ENCODE measurements around the gene CBFA2T2.

The CBFA2T2 gene

DNA sequence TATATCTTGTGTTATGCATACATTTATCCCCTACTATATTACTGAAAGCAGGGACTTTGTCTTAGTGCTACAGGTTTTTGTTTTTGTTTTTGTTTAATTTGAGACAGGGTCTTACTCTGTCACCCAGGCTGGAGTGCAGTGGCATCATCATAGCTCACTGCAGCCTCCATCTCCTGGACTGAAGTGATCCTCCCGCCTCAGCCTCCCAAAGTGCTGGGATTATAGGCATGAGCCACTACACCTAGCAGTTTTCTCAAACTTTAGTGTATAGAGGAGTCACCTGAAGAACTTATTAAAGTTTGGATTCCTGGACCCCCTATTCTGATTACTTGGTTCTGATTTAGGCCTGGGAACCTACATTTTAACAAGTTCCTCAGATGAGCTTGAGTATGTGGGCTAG, 51.9 kb downstream of the CBFA2T2 start:
- Histone ChIP-seq H3K36me3 (ENCODE audit: control insufficient read depth, insufficient read depth, low read length) (no peaks in the 10 kb centered on the region), H3K9me3 (ENCODE audit: control insufficient read depth, low read length) (no peaks in the 10 kb centered on the region), H3K27me3 (replicated peaks; ENCODE audit: control insufficient read depth, insufficient read depth, low read length, poor library complexity, severe bottlenecking) (no peaks in the 10 kb centered on the region), H3K27ac (ENCODE audit: insufficient read depth, low read length, poor library complexity, severe bottlenecking) (no peak overlapping the region), H3K4me1 (ENCODE audit: control insufficient read depth, insufficient read depth, low read length, poor library complexity, severe bottlenecking) (no peaks in the 10 kb centered on the region), H3K4me3 (ENCODE audit: insufficient read depth, low read depth, low read length, poor library complexity, severe bottlenecking) (no peak overlapping the region)
- no peak for DNase-seq

DNA sequence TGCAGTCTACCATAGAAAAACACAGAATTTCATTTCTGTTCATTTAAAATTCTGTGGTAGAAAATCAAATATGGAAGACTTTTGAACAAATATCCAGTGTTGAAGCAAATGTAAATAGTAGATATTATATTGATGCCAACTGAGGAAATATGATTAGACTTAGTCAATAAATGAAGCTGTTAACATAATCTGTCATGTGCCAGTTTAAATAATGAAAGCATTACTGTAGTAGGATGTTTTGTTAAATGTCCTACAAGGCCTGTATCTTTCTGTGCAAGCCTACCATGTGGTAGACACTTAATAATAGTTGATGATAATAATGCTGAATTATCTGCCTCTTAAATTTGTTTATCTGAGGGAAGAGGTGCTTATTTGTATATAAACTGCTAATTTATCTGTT, 55.9 kb downstream of the CBFA2T2 start:
- H3K27ac ChIP-seq (ENCODE audit: insufficient read depth, low read length, poor library complexity, severe bottlenecking): no peak overlapping the region
- H3K27me3 ChIP-seq (replicated peaks; ENCODE audit: control insufficient read depth, insufficient read depth, low read length, poor library complexity, severe bottlenecking): no peaks in the 10 kb centered on the region
- H3K36me3 ChIP-seq (ENCODE audit: control insufficient read depth, insufficient read depth, low read length): no peaks in the 10 kb centered on the region
- no peaks in the 10 kb centered on the region for H3K4me1 ChIP-seq (ENCODE audit: control insufficient read depth, insufficient read depth, low read length, poor library complexity, severe bottlenecking)
- H3K9me3 ChIP-seq (ENCODE audit: control insufficient read depth, low read length): no peaks in the 10 kb centered on the region
- DNase-seq: no peak
- H3K4me3 ChIP-seq (ENCODE audit: insufficient read depth, low read depth, low read length, poor library complexity, severe bottlenecking): no peak overlapping the region

DNA sequence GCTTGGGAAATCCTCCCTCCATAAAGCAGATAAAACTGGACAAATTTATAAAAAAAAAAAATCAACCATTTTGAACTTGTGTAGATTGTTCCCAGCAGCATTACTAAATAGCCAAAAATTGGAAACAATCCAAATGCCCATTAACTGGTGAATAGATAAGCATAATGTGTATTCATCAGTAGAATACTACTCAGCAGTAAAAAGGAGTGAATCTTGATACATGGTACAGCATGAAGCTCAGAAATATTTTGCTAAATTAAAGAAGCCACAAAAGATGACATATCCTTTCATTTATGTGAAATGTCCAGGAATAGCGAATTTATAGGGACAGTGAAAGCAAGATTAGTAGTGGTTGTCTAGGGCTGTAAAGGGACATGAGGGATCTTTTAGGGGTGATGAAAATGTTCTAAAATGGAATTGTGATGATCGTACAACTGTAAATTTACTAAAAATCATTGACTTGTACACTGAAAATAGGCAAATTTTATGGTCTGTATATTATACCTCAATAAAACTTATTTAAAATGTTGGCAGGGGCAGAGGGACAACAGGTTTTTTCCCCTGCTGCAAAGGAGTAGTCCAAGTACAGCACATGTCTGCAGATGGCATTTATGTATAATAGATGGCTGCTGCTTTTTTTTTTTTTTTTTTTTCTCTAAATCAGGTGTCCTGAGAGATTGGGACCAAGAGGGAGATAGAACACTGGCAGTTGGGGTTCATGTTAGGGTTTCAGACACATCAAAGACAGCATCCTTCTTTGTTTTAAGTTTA, 59.5 kb downstream of the CBFA2T2 start:
- Histone ChIP-seq H3K27ac (ENCODE audit: insufficient read depth, low read length, poor library complexity, severe bottlenecking) (no peak overlapping the region), H3K27me3 (replicated peaks; ENCODE audit: control insufficient read depth, insufficient read depth, low read length, poor library complexity, severe bottlenecking) (no peaks in the 10 kb centered on the region), H3K9me3 (ENCODE audit: control insufficient read depth, low read length) (no peaks in the 10 kb centered on the region), H3K4me1 (ENCODE audit: control insufficient read depth, insufficient read depth, low read length, poor library complexity, severe bottlenecking) (peaks cover 5% of the 10 kb centered on the region), H3K36me3 (ENCODE audit: control insufficient read depth, insufficient read depth, low read length) (no peaks in the 10 kb centered on the region), H3K4me3 (ENCODE audit: insufficient read depth, low read depth, low read length, poor library complexity, severe bottlenecking) (no peak overlapping the region)
- DNase-seq: no peak

DNA sequence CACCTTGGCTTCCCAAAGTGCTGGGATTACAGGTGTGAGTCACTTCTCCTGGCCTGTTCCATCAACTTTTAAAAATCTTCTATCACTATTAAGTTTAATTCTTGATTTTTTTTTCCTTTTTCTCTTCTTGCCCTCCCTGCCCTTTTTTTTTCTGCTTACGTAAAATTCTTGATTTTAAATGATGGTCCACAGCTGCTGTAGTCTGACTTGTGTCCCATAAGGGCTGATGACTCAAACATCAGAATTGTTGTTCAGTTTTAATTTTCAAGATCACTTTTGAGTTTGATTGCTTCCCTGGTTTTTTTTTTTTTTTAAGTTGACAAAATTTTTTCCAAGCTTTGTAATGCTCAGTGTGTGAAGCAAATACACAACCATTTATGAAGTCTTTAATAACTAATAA, 61.9 kb downstream of the CBFA2T2 start:
- H3K36me3 ChIP-seq (ENCODE audit: control insufficient read depth, insufficient read depth, low read length): no peaks in the 10 kb centered on the region
- DNase-seq: no peak
- H3K4me3 ChIP-seq (ENCODE audit: insufficient read depth, low read depth, low read length, poor library complexity, severe bottlenecking): no peak overlapping the region
- no peaks in the 10 kb centered on the region for H3K9me3 ChIP-seq (ENCODE audit: control insufficient read depth, low read length)
- no peaks in the 10 kb centered on the region for H3K27me3 ChIP-seq (replicated peaks; ENCODE audit: control insufficient read depth, insufficient read depth, low read length, poor library complexity, severe bottlenecking)
- peaks cover 13% of the 10 kb centered on the region for H3K4me1 ChIP-seq (ENCODE audit: control insufficient read depth, insufficient read depth, low read length, poor library complexity, severe bottlenecking)
- H3K27ac ChIP-seq (ENCODE audit: insufficient read depth, low read length, poor library complexity, severe bottlenecking): no peak overlapping the region

DNA sequence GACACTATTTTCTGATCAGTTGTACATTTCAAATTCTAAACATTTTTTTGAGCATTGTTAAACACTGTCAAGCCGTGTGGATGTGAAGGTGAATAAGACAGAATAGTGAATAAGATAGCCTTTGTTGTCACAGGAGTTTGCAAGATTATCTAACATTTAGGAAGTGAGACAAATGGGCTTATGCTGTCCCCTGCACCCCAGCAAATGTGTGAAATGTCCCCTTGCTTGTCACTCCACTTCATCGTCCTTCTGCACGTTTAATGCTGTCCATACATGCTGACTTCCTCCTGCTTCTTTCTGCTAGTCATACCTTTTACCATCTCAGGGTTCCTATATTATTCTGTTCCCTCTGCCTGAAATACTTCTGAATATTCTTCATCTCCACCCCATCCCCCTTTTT, 62.6 kb downstream of the CBFA2T2 start:
- Histone ChIP-seq H3K4me3 (ENCODE audit: insufficient read depth, low read depth, low read length, poor library complexity, severe bottlenecking) (no peak overlapping the region), H3K9me3 (ENCODE audit: control insufficient read depth, low read length) (no peaks in the 10 kb centered on the region), H3K27me3 (replicated peaks; ENCODE audit: control insufficient read depth, insufficient read depth, low read length, poor library complexity, severe bottlenecking) (no peaks in the 10 kb centered on the region), H3K36me3 (ENCODE audit: control insufficient read depth, insufficient read depth, low read length) (no peaks in the 10 kb centered on the region), H3K4me1 (ENCODE audit: control insufficient read depth, insufficient read depth, low read length, poor library complexity, severe bottlenecking) (peaks cover 13% of the 10 kb centered on the region), H3K27ac (ENCODE audit: insufficient read depth, low read length, poor library complexity, severe bottlenecking) (no peak overlapping the region)
- no peak for DNase-seq

DNA sequence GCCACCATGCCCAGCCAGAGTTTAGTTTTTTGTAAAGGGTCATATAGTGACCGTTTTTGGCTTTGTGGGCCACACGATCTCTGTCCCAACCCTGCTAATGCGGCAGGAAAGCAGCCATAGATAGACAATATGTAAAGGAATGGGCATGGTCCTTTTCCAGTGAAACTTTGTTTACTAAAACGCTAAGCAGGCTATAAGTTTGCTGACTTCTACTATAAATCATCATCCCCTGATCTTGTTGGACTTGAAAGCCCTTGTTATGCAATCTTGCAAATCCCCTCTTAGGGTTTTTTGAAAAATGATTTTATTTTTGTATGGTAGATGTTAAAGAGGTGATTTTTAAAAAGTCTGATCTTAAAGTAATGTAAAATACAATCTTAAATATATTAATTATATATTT, 63.6 kb downstream of the CBFA2T2 start:
- peak overlapping the region; percentile 13 for H3K27ac ChIP-seq (ENCODE audit: insufficient read depth, low read length, poor library complexity, severe bottlenecking)

DNA sequence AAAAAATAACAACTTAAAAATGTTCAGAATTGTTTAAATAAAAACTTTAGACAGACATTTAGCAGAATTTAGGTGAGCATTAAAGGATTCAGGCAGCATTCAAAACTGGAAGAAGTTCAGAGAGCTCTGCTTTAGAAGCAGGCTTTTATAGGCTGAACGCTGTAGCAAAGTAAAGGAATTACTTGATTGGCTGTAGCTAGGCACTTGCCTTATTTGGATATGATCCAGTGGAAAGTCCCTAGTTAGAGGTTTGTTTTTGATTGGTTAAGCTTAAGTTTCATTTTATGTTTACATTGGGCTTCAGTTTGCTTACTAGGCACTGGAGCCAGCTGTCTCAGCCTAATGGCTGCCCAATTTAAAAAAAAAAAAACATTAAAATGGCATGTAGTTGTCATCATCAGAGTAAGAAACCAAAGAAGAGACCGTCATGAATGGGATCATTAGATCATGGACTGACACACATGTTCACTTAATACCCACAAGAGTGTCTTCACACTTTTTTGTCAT, 65.1 kb downstream of the CBFA2T2 start:
- Histone ChIP-seq H3K9me3 (ENCODE audit: control insufficient read depth, low read length) (no peaks in the 10 kb centered on the region), H3K36me3 (ENCODE audit: control insufficient read depth, insufficient read depth, low read length) (no peaks in the 10 kb centered on the region), H3K27ac (ENCODE audit: insufficient read depth, low read length, poor library complexity, severe bottlenecking) (peak overlapping the region; percentile 84), H3K4me3 (ENCODE audit: insufficient read depth, low read depth, low read length, poor library complexity, severe bottlenecking) (peak overlapping the region; percentile 5), H3K27me3 (replicated peaks; ENCODE audit: control insufficient read depth, insufficient read depth, low read length, poor library complexity, severe bottlenecking) (no peaks in the 10 kb centered on the region), H3K4me1 (ENCODE audit: control insufficient read depth, insufficient read depth, low read length, poor library complexity, severe bottlenecking) (peaks cover 13% of the 10 kb centered on the region)
- DNase-seq: peak; percentile 10 to 46 (median 24)

More for the DNA sequence above, 63.6 kb downstream of the CBFA2T2 start:
- H3K4me1 ChIP-seq (ENCODE audit: control insufficient read depth, insufficient read depth, low read length, poor library complexity, severe bottlenecking): peaks cover 13% of the 10 kb centered on the region
- no peaks in the 10 kb centered on the region for H3K36me3 ChIP-seq (ENCODE audit: control insufficient read depth, insufficient read depth, low read length)
- no peaks in the 10 kb centered on the region for H3K9me3 ChIP-seq (ENCODE audit: control insufficient read depth, low read length)
- DNase-seq: no peak
- H3K27me3 ChIP-seq (replicated peaks; ENCODE audit: control insufficient read depth, insufficient read depth, low read length, poor library complexity, severe bottlenecking): no peaks in the 10 kb centered on the region
- H3K4me3 ChIP-seq (ENCODE audit: insufficient read depth, low read depth, low read length, poor library complexity, severe bottlenecking): no peak overlapping the region

DNA sequence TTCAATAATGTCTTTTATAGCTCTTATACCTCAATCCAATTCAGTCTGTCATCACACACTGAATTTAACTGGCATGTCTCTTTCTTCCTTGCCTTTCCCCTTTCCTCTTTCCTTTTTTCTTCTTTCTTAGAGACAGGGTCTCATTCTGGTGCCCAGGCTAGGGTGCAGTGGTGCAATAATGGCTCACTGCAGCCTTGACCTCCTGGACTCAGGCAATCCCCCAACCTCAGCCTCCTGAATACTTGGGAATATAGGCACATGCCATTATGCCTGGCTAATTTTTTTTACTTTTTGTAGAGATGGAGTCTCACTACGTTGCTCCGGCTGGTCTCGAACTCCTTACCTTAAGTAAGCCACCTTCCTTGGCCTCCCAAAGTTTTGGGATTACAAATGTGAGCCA, 65.9 kb downstream of the CBFA2T2 start:
- H3K36me3 ChIP-seq (ENCODE audit: control insufficient read depth, insufficient read depth, low read length): no peaks in the 10 kb centered on the region
- no peak overlapping the region for H3K4me3 ChIP-seq (ENCODE audit: insufficient read depth, low read depth, low read length, poor library complexity, severe bottlenecking)
- no peaks in the 10 kb centered on the region for H3K27me3 ChIP-seq (replicated peaks; ENCODE audit: control insufficient read depth, insufficient read depth, low read length, poor library complexity, severe bottlenecking)
- DNase-seq: no peak
- H3K9me3 ChIP-seq (ENCODE audit: control insufficient read depth, low read length): no peaks in the 10 kb centered on the region
- peaks cover 13% of the 10 kb centered on the region for H3K4me1 ChIP-seq (ENCODE audit: control insufficient read depth, insufficient read depth, low read length, poor library complexity, severe bottlenecking)
- H3K27ac ChIP-seq (ENCODE audit: insufficient read depth, low read length, poor library complexity, severe bottlenecking): peak overlapping the region; percentile 67

DNA sequence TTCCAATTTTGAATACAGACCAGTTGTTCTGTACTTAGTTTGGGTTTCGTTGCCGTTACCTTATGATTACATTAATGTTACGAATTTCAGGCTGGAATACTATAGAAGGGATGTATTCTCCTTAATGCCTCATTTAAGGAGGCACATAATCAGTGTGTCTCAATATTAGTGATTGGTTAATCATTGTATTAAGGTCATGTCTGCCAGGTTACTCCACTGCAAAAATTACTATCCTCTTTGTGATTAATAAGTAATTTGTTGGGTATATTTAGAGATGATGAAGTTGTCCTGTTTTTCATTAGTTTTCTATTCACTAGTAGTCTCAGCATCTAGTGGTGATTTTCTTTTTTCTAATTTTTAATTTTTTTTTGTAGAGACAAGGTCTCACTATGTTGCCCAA, 66.3 kb downstream of the CBFA2T2 start:
- DNase-seq: no peak
- no peaks in the 10 kb centered on the region for H3K9me3 ChIP-seq (ENCODE audit: control insufficient read depth, low read length)
- peaks cover 13% of the 10 kb centered on the region for H3K4me1 ChIP-seq (ENCODE audit: control insufficient read depth, insufficient read depth, low read length, poor library complexity, severe bottlenecking)
- no peaks in the 10 kb centered on the region for H3K27me3 ChIP-seq (replicated peaks; ENCODE audit: control insufficient read depth, insufficient read depth, low read length, poor library complexity, severe bottlenecking)
- peak overlapping the region; percentile 67 for H3K27ac ChIP-seq (ENCODE audit: insufficient read depth, low read length, poor library complexity, severe bottlenecking)
- H3K36me3 ChIP-seq (ENCODE audit: control insufficient read depth, insufficient read depth, low read length): no peaks in the 10 kb centered on the region
- no peak overlapping the region for H3K4me3 ChIP-seq (ENCODE audit: insufficient read depth, low read depth, low read length, poor library complexity, severe bottlenecking)

DNA sequence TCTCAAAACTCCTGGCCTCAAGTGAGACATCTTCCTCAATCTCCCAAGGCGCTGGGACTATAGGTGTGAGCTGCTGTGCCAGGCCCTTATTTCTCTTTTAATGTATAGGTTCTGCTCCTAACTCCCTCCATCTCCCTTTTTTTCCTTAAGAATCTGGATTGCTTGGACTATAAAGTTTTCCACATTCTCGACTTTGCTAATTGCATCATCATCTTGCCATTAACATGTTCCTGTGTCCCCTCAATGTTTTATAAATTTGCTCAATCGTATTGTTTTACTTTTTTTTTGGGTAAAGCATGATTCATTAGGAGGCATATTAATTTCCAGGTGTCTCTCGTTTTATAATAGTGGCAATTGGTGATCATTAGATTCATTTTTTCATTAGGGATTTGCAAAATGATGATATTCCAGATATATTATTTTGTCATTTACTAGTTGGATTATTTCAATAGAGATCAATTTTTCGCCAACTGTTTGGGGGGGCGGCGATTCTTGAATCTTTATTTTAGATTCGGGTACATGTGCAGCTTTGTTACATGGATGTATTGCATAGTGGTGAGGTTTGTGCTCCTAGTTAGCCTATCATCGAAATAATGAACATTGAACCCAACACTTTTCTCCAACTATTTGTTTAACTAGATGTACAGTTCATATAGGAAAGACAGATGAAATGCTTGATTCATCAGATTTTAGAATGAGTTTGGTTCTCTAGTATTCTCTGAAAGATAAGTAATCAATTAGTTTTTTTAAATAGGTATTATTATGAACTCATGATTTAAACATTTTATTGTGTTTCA, 68.7 kb downstream of the CBFA2T2 start:
- DNase-seq: no peak
- no peak overlapping the region for H3K4me3 ChIP-seq (ENCODE audit: insufficient read depth, low read depth, low read length, poor library complexity, severe bottlenecking)
- no peak overlapping the region for H3K27ac ChIP-seq (ENCODE audit: insufficient read depth, low read length, poor library complexity, severe bottlenecking)
- no peaks in the 10 kb centered on the region for H3K36me3 ChIP-seq (ENCODE audit: control insufficient read depth, insufficient read depth, low read length)
- peaks cover 13% of the 10 kb centered on the region for H3K4me1 ChIP-seq (ENCODE audit: control insufficient read depth, insufficient read depth, low read length, poor library complexity, severe bottlenecking)
- no peaks in the 10 kb centered on the region for H3K9me3 ChIP-seq (ENCODE audit: control insufficient read depth, low read length)
- H3K27me3 ChIP-seq (replicated peaks; ENCODE audit: control insufficient read depth, insufficient read depth, low read length, poor library complexity, severe bottlenecking): no peaks in the 10 kb centered on the region

Data from effector memory CD4-positive, alpha-beta T cell (primary cell).